K562 (cell line): ENCODE results near the gene ORC1. TPM values are rescaled to one million over a fixed set of nuclear protein-coding genes. Genes with fewer than 3 reads are reported as not detected.

Source experiments
- DIDO1 ChIP-seq: fragments of 450-650 bp; IDR thresholded peaks from 2 replicates; pipeline ENCODE4 v1.6.1; 2016; ENCODE audit warnings: low read depth, missing biosample characterization, missing genetic modification characterization
- EZH2 ChIP-seq: IDR thresholded peaks from 2 replicates; pipeline ENCODE4 v1.6.1; 2012; ENCODE audit warnings: low read depth, mild to moderate bottlenecking, inconsistent platforms, low read length, borderline replicate concordance
- FOXJ2 ChIP-seq: fragments of 200-800 bp; sonication (Bioruptor generic); IDR thresholded peaks from 2 replicates; pipeline ENCODE4 v1.6.1; 2016; ENCODE audit warnings: missing genetic modification characterization, missing compliant biosample characterization
- GABPB1 ChIP-seq: sonication (generic); formaldehyde crosslinking; IDR thresholded peaks from 2 replicates; pipeline ENCODE4 v1.8.0; 2022; ENCODE audit warnings: mild to moderate bottlenecking, missing genetic modification reagents
- HDGF ChIP-seq: fragments of 450-650 bp; IDR thresholded peaks from 2 replicates; pipeline ENCODE4 v1.6.1; 2016
- NEUROD1 ChIP-seq: fragments of 150-350 bp; IDR thresholded peaks from 2 replicates; pipeline ENCODE4 v1.6.1; 2014; ENCODE audit warnings: borderline replicate concordance, low read length, low read depth; ENCODE audit not compliant: partially characterized antibody
- PML ChIP-seq: IDR thresholded peaks from 2 replicates; pipeline ENCODE4 v1.6.1; 2012; ENCODE audit warnings: low read length, inconsistent platforms
- RB1 ChIP-seq: fragments of 450-650 bp; IDR thresholded peaks from 2 replicates; pipeline ENCODE4 v1.6.1; 2017; ENCODE audit warnings: low read depth, mild to moderate bottlenecking
- RBM39 ChIP-seq: fragments of 200-400 bp; formaldehyde crosslinking; optimal IDR thresholded peaks from 2 replicates; pipeline ENCODE3; 2018; ENCODE audit warnings: low read depth, low read length
- TAF9B ChIP-seq: fragments of 450-650 bp; IDR thresholded peaks from 2 replicates; pipeline ENCODE4 v1.6.1; 2018; ENCODE audit warnings: mild to moderate bottlenecking; ENCODE audit not compliant: partially characterized antibody
- TRIM25 ChIP-seq: fragments of 450-650 bp; IDR thresholded peaks from 2 replicates; pipeline ENCODE4 v1.7.0; 2016; ENCODE audit warnings: borderline replicate concordance
- YBX1 ChIP-seq: fragments of 450-650 bp; IDR thresholded peaks from 2 replicates; pipeline ENCODE4 v1.7.1; 2016; ENCODE audit warnings: mild to moderate bottlenecking
- ZEB2 ChIP-seq: fragments of 450-650 bp; IDR thresholded peaks from 2 replicates; pipeline ENCODE4 v1.6.1; 2016
- ZFPM2 ChIP-seq: fragments of 250-450 bp; sonication (Bioruptor Pico); IDR thresholded peaks from 2 replicates; pipeline ENCODE4 v1.5.1; 2022; ENCODE audit warnings: mild to moderate bottlenecking
- ZNF24 ChIP-seq: fragments of 450-650 bp; IDR thresholded peaks from 2 replicates; pipeline ENCODE4 v1.6.1; 2016
- ZNF274 ChIP-seq: IDR thresholded peaks from 2 replicates; pipeline ENCODE4 v1.6.1; 2011; ENCODE audit warnings: low read depth, mild to moderate bottlenecking, low read length, moderate library complexity, borderline replicate concordance
- ZNF551 ChIP-seq: fragments of 250-450 bp; sonication (Bioruptor Pico); IDR thresholded peaks from 2 replicates; pipeline ENCODE4 v1.5.0; 2021; ENCODE audit warnings: mild to moderate bottlenecking, moderate library complexity
- polyA plus RNA-seq, 8 experiments: library from polyadenylated mRNA; depleted of rRNA in 4 of 8; stranded (reverse) in 5 of 8; unstranded in 3 of 8; fragments of >200 nt; fragmentation: Nextera tagmentation in 2 of 8; fragmentation: Illumina TruSeq in 1 of 8; extraction: Ambion mirVana in 2 of 8; extraction: Trizol in 1 of 8; gene quantifications; 2 replicates each; pipeline versions ENCODE4 v1.2.1 to v1.2.3, GENCODE V29; 2011 to 2014; ENCODE audit warnings: inconsistent platforms in 1 of 8, missing spikeins in 1 of 8
- total RNA-seq, 7 experiments: library from RNA; depleted of rRNA in 6 of 7; stranded (reverse); fragments of >200 nt in 6 of 7; fragmentation: Illumina TruSeq in 2 of 7; extraction: Trizol in 2 of 7; gene quantifications; 2 replicates each; pipeline versions ENCODE4 v1.2.1 to v1.2.3, GENCODE V29; 2011 to 2021; ENCODE audit warnings: low replicate concordance in 1 of 7
- TF ChIP-seq, protein P1 (sequence below): fragments of 450-650 bp; IDR thresholded peaks from 2 replicates; pipeline ENCODE4 v1.6.1; 2016; ENCODE audit warnings: mild to moderate bottlenecking, moderate library complexity

Gene ORC1
- total and polyA plus RNA-seq, 9 of the 15 experiments (the other 6 are each of a cell fraction or from before 2014, with no cell fraction given), result 26.4 to 91.6 (median 69.7) TPM

- TF ChIP-seq TRIM25 (no peak), FOXJ2 (tag) (peak; percentile 37; the same call in 1 of the 2 replicates), EZH2 (no peak), NEUROD1 (no peak), HDGF (no peak; the same call in 1 of the 2 replicates), RB1 (no peak), ZEB2 (no peak), ZFPM2 (CRISPR knock-in tag) (no peak), TAF9B (no peak), RBM39 (no peak), ZNF274 (no peak), DIDO1 (tag) (no peak), YBX1 (no peak), ZNF24 (no peak), GABPB1 (no peak), PML (no peak), ZNF551 (no peak)
- TF ChIP-seq, protein P1, sequence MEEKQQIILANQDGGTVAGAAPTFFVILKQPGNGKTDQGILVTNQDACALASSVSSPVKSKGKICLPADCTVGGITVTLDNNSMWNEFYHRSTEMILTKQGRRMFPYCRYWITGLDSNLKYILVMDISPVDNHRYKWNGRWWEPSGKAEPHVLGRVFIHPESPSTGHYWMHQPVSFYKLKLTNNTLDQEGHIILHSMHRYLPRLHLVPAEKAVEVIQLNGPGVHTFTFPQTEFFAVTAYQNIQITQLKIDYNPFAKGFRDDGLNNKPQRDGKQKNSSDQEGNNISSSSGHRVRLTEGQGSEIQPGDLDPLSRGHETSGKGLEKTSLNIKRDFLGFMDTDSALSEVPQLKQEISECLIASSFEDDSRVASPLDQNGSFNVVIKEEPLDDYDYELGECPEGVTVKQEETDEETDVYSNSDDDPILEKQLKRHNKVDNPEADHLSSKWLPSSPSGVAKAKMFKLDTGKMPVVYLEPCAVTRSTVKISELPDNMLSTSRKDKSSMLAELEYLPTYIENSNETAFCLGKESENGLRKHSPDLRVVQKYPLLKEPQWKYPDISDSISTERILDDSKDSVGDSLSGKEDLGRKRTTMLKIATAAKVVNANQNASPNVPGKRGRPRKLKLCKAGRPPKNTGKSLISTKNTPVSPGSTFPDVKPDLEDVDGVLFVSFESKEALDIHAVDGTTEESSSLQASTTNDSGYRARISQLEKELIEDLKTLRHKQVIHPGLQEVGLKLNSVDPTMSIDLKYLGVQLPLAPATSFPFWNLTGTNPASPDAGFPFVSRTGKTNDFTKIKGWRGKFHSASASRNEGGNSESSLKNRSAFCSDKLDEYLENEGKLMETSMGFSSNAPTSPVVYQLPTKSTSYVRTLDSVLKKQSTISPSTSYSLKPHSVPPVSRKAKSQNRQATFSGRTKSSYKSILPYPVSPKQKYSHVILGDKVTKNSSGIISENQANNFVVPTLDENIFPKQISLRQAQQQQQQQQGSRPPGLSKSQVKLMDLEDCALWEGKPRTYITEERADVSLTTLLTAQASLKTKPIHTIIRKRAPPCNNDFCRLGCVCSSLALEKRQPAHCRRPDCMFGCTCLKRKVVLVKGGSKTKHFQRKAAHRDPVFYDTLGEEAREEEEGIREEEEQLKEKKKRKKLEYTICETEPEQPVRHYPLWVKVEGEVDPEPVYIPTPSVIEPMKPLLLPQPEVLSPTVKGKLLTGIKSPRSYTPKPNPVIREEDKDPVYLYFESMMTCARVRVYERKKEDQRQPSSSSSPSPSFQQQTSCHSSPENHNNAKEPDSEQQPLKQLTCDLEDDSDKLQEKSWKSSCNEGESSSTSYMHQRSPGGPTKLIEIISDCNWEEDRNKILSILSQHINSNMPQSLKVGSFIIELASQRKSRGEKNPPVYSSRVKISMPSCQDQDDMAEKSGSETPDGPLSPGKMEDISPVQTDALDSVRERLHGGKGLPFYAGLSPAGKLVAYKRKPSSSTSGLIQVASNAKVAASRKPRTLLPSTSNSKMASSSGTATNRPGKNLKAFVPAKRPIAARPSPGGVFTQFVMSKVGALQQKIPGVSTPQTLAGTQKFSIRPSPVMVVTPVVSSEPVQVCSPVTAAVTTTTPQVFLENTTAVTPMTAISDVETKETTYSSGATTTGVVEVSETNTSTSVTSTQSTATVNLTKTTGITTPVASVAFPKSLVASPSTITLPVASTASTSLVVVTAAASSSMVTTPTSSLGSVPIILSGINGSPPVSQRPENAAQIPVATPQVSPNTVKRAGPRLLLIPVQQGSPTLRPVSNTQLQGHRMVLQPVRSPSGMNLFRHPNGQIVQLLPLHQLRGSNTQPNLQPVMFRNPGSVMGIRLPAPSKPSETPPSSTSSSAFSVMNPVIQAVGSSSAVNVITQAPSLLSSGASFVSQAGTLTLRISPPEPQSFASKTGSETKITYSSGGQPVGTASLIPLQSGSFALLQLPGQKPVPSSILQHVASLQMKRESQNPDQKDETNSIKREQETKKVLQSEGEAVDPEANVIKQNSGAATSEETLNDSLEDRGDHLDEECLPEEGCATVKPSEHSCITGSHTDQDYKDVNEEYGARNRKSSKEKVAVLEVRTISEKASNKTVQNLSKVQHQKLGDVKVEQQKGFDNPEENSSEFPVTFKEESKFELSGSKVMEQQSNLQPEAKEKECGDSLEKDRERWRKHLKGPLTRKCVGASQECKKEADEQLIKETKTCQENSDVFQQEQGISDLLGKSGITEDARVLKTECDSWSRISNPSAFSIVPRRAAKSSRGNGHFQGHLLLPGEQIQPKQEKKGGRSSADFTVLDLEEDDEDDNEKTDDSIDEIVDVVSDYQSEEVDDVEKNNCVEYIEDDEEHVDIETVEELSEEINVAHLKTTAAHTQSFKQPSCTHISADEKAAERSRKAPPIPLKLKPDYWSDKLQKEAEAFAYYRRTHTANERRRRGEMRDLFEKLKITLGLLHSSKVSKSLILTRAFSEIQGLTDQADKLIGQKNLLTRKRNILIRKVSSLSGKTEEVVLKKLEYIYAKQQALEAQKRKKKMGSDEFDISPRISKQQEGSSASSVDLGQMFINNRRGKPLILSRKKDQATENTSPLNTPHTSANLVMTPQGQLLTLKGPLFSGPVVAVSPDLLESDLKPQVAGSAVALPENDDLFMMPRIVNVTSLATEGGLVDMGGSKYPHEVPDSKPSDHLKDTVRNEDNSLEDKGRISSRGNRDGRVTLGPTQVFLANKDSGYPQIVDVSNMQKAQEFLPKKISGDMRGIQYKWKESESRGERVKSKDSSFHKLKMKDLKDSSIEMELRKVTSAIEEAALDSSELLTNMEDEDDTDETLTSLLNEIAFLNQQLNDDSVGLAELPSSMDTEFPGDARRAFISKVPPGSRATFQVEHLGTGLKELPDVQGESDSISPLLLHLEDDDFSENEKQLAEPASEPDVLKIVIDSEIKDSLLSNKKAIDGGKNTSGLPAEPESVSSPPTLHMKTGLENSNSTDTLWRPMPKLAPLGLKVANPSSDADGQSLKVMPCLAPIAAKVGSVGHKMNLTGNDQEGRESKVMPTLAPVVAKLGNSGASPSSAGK, result peak; percentile 82
Measured at GRCh38 chr1:52365071-52365745, 39.0 kb downstream of the ORC1 start (continued).
